SK-N-MC (cell line): ENCODE measurements around the gene VASH2.

Experiments used
- DNase-seq: peaks from one replicate; pipeline ENCODE4 v3.0.0-alpha.2; 2011; ENCODE audit warnings: low read depth, low spot score
- H3K27ac ChIP-seq: fragments of 200-600 bp; sonication (generic); 2 replicates; pipeline ENCODE4 v1.5.1; 2016; ENCODE audit warnings: mixed run types
- H3K36me3 ChIP-seq: fragments of 200-600 bp; sonication (generic); 2 replicates; pipeline ENCODE4 v1.6.1; 2017; ENCODE audit warnings: antibody characterized with exemption, low read length, mixed read lengths; ENCODE audit not compliant: insufficient read depth
- H3K4me3 ChIP-seq: fragments of 200-600 bp; sonication (generic); 2 replicates; pipeline ENCODE4 v1.5.1; 2016
- H3K9ac ChIP-seq: fragments of 200-600 bp; sonication (generic); 2 replicates; pipeline ENCODE4 v1.8.0; 2017; ENCODE audit warnings: mixed run types, mixed read lengths; ENCODE audit not compliant: insufficient read length
- H3K9me3 ChIP-seq: fragments of 200-600 bp; sonication (generic); 2 replicates; pipeline ENCODE4 v1.6.1; 2017; ENCODE audit warnings: low read depth, mild to moderate bottlenecking, antibody characterized with exemption, low read length, moderate library complexity, mixed read lengths
- EZH2 ChIP-seq: fragments of 200-600 bp; sonication (generic); IDR thresholded peaks from one replicate; pipeline ENCODE4 v1.6.1; 2017; ENCODE audit warnings: antibody characterized with exemption
- FOXP2 ChIP-seq: optimal IDR thresholded peaks from 2 replicates; pipeline ENCODE3; 2011; ENCODE audit warnings: mild to moderate bottlenecking, moderate library complexity; ENCODE audit not compliant: insufficient read depth; ENCODE audit errors: extremely low read length, control extremely low read depth
- POLR2AphosphoS5 ChIP-seq: IDR thresholded peaks from 2 replicates; pipeline ENCODE4 v1.6.1; 2012; ENCODE audit warnings: mild to moderate bottlenecking, low read depth, low read length, borderline replicate concordance

VASH2 gene

DNA sequence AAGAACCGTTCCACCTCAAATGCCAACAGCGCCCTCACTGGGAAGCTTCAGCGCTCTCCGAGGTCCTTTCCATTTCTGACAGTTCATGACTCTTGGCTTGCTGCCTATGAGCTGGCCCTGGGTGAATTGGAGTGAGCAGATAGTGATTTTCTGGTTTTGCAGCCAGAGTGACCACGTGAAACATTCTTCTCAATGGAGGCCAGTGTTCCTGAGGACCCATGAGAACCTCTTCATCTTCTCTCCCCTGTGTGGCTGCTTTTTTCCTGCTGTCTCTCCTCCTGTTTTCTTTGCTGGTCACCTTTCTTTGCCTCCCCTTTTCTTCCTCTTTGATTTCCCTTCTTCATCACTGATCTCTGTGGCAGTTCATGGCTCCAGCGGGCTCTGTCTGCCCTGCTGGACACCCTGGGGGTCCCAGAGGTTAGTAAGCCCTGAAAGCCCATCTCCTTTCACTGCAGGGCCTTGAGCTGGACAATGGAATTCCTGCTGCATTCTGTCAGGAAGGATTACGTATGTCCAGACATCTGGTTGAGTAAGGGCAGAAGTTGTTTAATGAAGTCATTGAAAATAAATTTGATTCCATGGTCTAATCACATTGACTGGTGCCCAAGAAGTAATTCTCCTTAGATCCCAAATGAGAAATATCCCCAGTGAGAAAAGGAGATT lies 29.9 kb downstream of the VASH2 start:
- H3K36me3 ChIP-seq, result no peaks in the 10 kb centered on the region

DNA sequence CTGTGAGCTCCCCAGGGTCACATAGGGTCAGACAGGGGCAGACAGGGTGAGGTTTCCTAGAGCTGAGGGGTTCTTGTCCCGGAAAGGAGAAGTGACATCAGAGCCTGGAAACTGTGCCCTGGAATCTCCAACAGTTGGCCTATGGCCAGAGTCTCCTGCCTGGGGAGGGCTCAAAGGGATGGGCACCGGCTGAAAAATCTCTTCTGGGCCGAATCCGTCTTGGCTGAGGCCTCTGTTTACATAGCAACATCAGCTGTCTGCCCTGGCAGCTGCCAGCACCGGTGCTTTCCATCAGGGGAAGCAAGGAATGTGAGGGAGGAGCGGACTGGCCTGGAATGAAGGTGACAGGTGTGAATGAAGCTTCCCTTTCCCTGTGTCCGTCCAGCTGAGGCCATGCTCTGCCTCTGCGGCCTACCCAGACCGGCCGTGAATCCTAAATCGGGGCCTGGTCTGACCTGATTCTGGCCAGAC lies 30.7 kb downstream of the VASH2 start:
- no peaks in the 10 kb centered on the region for H3K36me3 ChIP-seq
- no peak overlapping the region for H3K27ac ChIP-seq
- no peak for TF ChIP-seq FOXP2
- TF ChIP-seq POLR2AphosphoS5, result no peak
- no peak for TF ChIP-seq EZH2
- no peak for DNase-seq
- H3K9me3 ChIP-seq, result no peaks in the 10 kb centered on the region
- no peak overlapping the region for H3K9ac ChIP-seq
- H3K4me3 ChIP-seq, result no peak overlapping the region

More for the DNA sequence above, 29.9 kb downstream of the VASH2 start:
- TF ChIP-seq EZH2 (no peak), FOXP2 (no peak), POLR2AphosphoS5 (no peak)
- no peak overlapping the region for H3K9ac ChIP-seq
- no peak overlapping the region for H3K27ac ChIP-seq
- no peaks in the 10 kb centered on the region for H3K9me3 ChIP-seq
- H3K4me3 ChIP-seq, result no peak overlapping the region
- no peak for DNase-seq

DNA sequence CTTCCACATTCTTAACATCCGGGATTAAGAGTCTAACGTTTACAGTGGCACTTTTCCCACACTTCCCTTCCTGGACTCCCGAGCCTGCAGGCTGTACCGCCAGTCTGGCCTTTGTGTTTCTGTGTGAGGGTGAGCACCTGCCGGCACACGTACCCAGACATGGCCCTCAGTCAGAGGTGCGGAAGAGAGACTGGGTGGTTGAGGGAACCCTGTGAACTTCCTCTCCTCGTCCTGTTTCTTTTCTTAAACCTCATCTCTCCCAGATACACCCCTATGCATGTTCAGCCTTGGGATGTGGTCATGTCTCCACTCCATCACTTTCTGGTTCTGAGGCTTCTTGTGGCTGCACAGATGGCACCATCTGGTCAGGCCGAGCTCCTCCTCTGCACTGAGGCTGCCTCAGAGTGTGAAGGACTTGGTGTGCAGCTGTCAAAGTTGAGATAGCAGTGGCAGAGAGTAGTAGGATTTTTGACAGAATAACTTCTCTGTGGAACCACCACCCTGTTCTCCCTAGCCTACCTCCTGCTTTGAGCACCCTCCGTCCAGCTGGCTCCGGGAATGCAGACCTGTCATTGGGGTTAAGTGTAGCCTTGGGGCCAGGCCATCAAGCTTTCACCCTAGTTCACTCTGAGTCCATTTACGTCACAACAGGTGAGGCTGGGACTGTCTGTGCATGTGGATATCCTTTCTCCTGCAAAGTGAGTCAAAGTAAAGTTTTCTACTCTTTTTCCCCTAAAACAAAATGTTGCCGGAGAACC lies 31.4 kb downstream of the VASH2 start:
- no peak overlapping the region for H3K4me3 ChIP-seq
- DNase-seq, result no peak
- TF ChIP-seq FOXP2 (no peak), POLR2AphosphoS5 (no peak), EZH2 (no peak)
- H3K36me3 ChIP-seq, result no peaks in the 10 kb centered on the region
- no peaks in the 10 kb centered on the region for H3K9me3 ChIP-seq
- H3K27ac ChIP-seq, result no peak overlapping the region
- no peak overlapping the region for H3K9ac ChIP-seq

DNA sequence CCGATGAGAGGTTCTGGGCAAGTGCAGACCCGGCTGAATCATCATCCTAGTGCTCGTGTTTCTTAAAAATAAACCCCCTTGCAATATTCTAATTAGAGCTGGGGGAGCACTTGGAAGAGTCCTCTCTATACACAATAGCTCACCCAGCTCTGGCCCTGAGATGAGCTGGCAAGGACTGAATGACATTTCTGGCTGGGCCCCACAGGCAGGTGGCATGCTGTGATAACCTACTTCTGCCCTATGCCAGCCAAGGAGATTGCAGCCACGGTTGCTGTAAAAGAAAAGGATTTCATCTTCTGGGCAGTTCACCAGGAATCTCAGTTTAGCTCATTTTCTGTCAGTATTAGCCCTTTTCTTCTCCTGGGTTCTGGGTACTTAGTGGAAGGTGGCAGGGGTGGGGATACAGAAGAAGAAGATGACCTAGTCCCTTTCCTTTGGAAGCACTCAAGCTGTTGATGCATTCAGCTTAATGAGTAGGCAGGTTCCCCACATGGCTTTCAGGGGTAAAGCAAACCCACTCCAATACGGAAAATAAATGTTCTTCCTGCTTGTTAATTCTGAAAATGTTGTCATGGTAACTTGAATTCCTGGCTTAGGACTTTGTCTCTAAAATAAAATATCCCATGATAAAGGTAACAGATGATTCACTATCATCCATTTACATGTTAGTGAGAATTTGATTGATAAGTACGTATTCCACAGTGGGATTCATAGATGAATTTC lies 32.2 kb downstream of the VASH2 start:
- no peaks in the 10 kb centered on the region for H3K9me3 ChIP-seq
- no peak for DNase-seq
- H3K27ac ChIP-seq, result no peak overlapping the region
- no peak for TF ChIP-seq EZH2
- TF ChIP-seq POLR2AphosphoS5, result no peak
- no peak for TF ChIP-seq FOXP2
- H3K9ac ChIP-seq, result no peak overlapping the region
- H3K4me3 ChIP-seq, result no peak overlapping the region
- no peaks in the 10 kb centered on the region for H3K36me3 ChIP-seq

DNA sequence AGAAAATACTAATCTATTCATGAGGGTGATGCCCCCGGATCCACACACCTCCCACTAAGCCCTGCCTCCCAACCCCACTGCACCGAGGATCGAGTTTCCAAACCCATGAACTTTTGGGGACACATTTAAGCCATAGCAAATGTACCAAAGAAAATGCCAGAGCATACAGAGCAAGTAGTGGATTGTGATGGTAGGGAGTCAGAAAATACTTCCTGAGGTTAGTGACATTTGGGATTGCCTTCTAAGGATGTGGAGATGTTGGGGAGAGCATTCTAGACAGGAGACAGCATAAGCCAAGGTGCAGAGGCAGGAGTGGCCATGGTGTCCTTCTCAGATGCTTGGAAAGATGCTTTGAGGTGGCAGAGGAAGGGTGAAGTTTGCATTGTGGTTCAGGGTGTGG lies 33.1 kb downstream of the VASH2 start:
- no peak overlapping the region for H3K27ac ChIP-seq
- H3K4me3 ChIP-seq, result no peak overlapping the region
- no peak overlapping the region for H3K9ac ChIP-seq
- no peaks in the 10 kb centered on the region for H3K36me3 ChIP-seq
- no peak for DNase-seq
- TF ChIP-seq POLR2AphosphoS5 (no peak), FOXP2 (no peak), EZH2 (no peak)
- H3K9me3 ChIP-seq, result no peaks in the 10 kb centered on the region

DNA sequence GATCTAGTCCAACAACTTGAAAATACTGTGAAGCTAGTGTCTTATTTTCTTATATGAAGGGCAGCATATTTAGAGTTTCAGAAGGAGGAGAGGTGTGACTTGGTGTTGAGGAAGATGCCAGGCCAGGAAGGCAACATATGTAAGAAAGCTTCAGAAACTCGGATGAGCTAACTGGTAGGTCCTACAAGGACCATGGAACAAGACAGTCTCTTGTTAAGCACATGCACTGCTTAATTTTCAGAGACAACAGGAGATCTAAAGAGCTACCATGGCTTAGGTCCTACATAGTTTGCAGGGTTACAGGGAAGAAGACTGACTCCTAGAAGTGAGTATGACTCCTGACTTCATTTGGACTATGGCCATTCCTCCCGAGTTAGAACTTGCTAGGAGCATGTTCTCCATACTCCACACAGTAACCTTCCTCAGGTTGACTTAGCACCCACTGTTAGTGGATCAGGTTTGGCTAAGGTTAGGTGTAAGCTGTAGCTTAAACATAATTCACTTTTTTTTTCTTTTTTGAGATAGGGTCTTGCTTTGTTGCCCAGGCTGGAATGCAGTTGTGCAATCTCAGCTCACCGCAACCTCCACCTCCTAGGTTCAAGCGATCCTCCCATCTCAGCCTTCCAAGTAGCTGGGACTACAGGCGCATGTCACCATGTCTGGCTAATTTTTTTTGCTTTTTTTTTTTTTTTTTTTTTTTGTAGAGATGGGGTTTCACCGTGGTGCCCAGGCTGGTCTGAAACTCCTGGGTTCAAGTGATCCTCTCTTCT lies 34.4 kb downstream of the VASH2 start:
- Histone ChIP-seq H3K9me3 (no peaks in the 10 kb centered on the region), H3K27ac (no peak overlapping the region), H3K36me3 (peaks cover 4% of the 10 kb centered on the region; the same call in 1 of the 2 replicates), H3K9ac (no peak overlapping the region), H3K4me3 (no peak overlapping the region)
- DNase-seq, result no peak
- no peak for TF ChIP-seq FOXP2

DNA sequence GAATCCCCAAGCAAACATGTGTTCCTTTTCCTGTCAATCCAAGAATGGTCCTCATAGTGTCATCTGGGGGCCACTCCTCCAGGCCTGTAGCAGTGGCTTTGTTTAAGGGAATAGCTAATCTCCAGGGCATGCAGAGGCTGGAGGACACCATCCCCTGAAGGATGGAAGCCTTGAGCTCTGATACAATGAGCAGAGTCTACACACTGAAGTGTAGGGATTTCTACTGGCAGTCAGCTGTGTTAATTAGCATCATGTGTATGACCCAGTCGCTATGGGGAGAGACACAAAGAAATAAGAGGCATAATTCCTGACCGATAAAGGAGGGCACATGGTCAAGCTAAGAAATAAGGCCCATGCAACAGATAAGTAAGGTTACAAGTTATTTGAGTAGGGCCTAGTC lies 36.2 kb downstream of the VASH2 start:
- Histone ChIP-seq H3K27ac (no peak overlapping the region), H3K4me3 (no peak overlapping the region), H3K9me3 (no peaks in the 10 kb centered on the region), H3K36me3 (peaks cover 13% of the 10 kb centered on the region; the same call in 1 of the 2 replicates), H3K9ac (no peak overlapping the region)
- TF ChIP-seq FOXP2 (no peak), POLR2AphosphoS5 (no peak), EZH2 (no peak)
- DNase-seq, result no peak

DNA sequence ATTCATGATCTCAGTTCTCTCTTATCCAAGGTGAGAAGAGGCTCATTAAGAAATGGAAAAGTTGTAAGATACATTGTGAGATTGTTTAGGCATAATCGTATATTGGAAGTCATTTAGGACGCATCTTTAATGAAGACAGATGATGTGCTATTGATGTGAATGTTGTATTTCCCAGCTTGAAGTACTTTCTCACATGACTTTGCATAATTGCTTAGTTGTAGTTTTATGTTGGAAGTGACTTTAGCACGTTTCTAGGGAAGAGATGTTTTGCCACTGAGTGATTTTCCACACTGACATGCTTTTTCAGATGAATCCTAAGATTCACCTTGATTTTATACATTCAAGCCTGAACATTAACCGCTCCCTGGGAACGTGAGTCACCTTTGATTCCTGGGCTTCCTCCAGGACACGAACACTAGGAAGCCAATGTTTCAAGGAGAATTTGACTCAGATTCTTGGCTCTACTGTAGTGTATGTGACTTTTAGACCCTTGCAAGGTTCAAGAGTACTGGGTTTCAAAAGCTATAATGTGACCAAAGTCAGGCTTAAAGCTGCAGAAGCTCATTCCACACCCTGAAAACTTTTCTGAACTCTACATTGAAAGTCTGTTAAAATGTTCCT lies 37.5 kb downstream of the VASH2 start:
- Histone ChIP-seq H3K36me3 (peaks cover 21% of the 10 kb centered on the region), H3K9me3 (no peaks in the 10 kb centered on the region), H3K4me3 (no peak overlapping the region), H3K27ac (no peak overlapping the region), H3K9ac (no peak overlapping the region)
- TF ChIP-seq POLR2AphosphoS5 (no peak), FOXP2 (no peak), EZH2 (no peak)
- no peak for DNase-seq
